ENCODE data around the gene ANXA6.
A peak's percentile ranks its signal among the peaks of the same experiment; 100 is the strongest.

ANXA6 gene

DNA sequence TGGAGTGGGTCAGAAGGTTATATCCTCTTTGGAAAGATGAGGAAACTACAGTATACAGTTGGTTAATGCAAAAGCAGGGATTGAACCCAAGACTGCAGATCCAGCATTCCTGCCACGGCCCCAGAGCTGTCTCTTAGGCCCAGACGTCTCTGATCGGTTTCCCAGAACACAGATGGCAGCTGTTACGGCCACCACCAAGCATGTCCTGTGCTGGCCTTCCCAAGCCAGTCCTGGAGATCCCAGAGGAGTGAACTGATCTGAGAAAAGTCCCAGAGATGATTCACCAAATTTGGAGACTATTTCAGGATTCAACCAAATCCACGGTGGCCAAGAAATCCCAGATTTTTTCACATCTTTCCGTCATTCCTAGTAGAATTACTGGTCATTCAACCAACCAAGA, 96.8 kb downstream of the ANXA6 start:
- DNase-seq: no peak

DNA sequence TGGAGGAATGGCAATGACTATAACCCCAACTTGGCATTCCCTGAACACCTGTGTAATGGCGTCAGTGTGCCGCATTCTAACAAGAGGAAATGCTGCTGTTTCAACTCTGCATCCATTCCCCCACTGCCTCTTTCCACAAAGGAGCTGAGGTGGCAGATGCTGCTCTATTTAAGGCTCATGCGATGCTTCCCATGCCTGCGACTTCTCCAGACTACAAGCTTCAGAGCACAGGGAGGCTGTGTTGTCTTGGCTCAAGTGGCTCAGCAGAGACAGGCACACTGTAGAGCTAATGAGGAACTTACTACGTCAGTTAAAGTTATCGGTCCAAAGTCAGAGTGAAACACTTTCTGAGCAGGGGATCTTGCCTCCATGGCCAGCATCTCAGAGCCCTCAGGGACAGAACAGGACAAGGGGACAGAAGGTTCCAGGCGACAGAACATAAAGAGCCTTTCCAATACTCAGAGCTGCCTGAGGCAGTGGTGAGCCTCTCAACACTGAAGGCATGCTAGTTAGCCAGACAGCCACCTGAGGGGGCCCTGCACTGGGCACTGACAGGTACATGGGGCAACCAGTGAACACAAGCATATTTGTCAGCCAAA, 98.6 kb downstream of the ANXA6 start:
- no peak for DNase-seq

DNA sequence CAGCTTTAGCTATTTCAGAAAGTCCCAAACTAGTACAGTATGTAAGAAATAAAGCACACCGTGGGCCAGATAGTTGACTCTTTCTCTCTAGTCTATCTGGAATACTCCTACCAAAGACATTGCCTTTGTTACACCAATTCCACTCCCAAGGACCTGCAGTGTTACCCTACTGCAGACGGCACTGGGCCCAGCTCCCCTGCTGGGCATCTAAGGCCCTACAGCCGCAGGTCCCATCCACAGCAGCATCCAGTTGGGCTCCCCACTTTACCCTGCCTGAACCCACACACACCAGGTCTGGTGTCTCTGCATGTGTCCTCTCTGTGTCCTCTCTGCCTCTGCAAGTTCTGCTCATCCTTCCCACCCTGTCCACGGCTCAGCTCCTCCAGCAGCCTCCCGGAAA, 99.3 kb downstream of the ANXA6 start:
- no peak for DNase-seq

GRCh38 chr5:151056379-151057325, 100.9 kb downstream of the ANXA6 start:
- DNase-seq: no peak

GRCh38 chr5:151055336-151055735, 102.2 kb downstream of the ANXA6 start:
- DNase-seq: no peak

GRCh38 chr5:151054709-151055108, 102.9 kb downstream of the ANXA6 start:
- no peak for DNase-seq

DNA sequence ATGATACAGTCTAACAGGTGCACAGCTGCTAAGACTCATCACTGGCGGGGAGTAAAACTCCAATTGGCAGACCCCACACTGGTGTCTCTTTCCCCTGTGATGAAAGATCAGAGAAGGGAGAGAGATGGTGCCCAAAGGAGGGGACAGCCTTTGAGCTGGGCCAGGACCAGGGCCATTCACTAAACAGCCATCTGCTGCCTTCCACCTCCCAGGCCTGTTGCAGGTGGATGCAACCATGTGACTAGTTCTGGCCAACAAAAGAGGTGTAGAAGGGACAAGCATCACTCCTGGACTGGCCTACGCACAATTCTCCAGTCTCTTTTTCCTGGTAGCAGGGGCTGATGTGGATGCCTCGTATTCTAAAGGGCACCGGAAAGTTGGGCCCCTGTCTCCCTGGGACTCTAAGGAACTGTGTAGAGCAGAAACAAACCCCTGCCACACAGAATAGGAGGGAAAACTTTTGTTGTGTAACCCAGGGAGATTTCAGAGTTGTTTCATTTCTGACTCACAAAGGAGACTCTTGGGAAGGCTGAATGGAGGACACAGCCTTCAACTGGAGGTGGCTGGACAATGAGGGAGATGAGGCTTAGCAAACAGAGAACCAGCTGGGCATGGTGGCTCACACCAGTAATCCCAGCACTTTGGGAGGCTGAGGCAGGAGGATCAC, 103.7 kb downstream of the ANXA6 start:
- no peak for DNase-seq

GRCh38 chr5:151052836-151053235, 104.7 kb downstream of the ANXA6 start:
- no peak for DNase-seq

- no peak for DNase-seq
These were observed 105.5 kb downstream of the ANXA6 start for GRCh38 chr5:151051931-151052608.

- DNase-seq: peak; percentile 65
These were observed 106.3 kb downstream of the ANXA6 start for GRCh38 chr5:151051066-151051930.

Data from effector CD4-positive, alpha-beta T cell (primary cell).